GM12891 (cell line): ENCODE results near the gene HEBP1.

Source experiments
- PAX5 ChIP-seq: IDR thresholded peaks from 2 replicates; pipeline ENCODE4 v1.6.1; 2011; ENCODE audit warnings: low read length, moderate library complexity, mild to moderate bottlenecking; ENCODE audit not compliant: insufficient read depth, severe bottlenecking
- POLR2A ChIP-seq: IDR thresholded peaks from 2 replicates; pipeline ENCODE4 v1.6.1; 2011; ENCODE audit warnings: low read depth, low read length, control low read depth
- POLR2AphosphoS5 ChIP-seq: IDR thresholded peaks from 2 replicates; pipeline ENCODE4 v1.6.1; 2011; ENCODE audit warnings: low read depth, low read length, control low read depth
- POU2F2 ChIP-seq: IDR thresholded peaks from 2 replicates; pipeline ENCODE4 v1.6.1; 2011; ENCODE audit warnings: low read depth, mild to moderate bottlenecking, control low read depth, low read length, moderate library complexity
- SPI1 ChIP-seq: IDR thresholded peaks from 2 replicates; pipeline ENCODE4 v1.6.1; 2011; ENCODE audit warnings: low read depth, low read length, control low read depth
- TAF1 ChIP-seq: IDR thresholded peaks from 2 replicates; pipeline ENCODE4 v1.6.1; 2011; ENCODE audit warnings: low read depth, low read length, control low read depth

GRCh38 chr12:13045816-13046215 lies 45.8 kb upstream of the HEBP1 start:
- TF ChIP-seq POLR2AphosphoS5 (no peak), POLR2A (no peak), SPI1 (no peak), POU2F2 (no peak), TAF1 (no peak), PAX5 (no peak)
